GM21390 (cell line): Measurements from ENCODE around the gene MAPK9.
"Not testable (repeated sequence)": the region's sequence is repeated elsewhere in the genome, so short reads cannot be mapped to it uniquely, and the experiment has no call there.

ENCODE experiments used
- ATAC-seq: cut with Tn5 transposase; IDR thresholded peaks from one replicate; pipeline ENCODE4 v1.9.1; 2021; ENCODE audit not compliant: unreplicated experiment

MAPK9 gene

DNA sequence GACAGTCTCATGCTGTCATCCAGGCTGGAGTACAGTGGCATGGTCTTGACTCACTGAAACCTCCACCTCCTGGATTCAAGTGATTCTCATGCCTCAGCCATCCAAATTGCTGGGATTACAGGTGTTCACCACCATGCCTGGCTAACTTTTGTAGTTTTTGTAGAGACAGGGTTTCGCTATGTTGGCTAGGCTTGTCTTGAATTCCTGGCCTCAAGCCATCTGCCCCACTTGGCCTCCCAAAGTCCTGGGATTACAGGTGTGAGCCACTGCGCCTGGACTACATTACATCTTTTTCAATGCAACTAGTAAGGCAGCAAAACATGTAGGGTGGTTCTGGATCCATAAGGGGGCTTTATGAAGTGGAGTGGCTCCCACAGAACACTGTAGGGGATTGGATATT, 53.3 kb downstream of the MAPK9 start:
- ATAC-seq = no peak

DNA sequence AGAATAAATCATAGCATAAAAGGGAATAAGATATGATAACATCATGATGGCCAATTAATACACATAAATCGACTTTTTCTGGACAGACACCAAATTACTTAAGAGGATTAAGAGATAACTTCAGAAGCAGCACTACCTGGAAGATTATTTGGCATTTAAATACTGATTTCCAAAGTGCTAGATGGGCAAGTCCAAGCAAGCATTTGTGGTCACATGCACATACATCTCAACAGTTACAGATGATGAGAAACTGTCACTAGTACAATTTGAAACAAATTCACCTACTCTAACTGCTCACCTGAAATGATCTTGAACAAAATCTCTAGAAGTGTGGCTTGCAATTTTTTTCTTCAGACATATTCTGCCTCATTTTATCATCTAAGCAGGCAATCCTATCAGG, 56.0 kb downstream of the MAPK9 start:
- no peak for ATAC-seq

DNA sequence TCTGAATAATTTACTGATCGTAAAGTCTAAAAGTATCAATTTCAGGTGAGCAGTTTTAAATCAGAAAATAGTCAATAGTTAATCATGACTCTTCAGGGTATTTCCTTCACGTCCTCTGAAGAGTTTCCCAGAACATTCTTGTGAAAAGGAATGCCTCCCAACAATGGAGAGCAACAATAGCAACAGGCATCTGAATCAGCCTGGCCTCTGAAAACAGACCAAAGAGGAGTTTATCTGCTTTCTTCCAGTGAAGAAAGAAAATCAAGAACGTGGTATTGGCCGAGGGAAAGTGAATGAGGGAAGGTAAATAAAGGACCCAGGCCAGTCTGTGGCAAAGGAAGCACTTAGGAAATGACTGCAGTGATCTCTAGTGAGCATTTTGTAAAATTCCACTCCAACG, 56.8 kb downstream of the MAPK9 start:
- ATAC-seq = no peak

DNA sequence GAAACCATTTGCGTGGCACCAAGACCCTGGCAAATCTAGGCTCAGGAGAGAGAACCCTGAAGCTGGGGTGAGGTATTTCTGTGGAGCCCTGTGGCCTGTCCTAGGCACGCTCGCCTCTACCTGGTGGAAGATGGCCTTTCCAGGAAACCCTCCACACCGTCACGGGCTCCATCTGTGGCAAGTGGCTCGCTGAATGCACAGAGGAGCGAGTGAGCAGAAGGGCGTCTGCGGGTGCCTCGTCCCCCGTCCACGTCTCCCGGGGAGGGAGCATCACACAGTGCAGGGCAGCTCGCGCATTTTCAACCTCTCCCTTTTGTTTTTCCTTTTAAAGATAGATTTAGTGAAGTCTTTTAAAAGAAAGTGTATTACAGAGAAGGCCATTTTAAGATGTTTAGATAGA, 57.6 kb downstream of the MAPK9 start:
- ATAC-seq = no peak

DNA sequence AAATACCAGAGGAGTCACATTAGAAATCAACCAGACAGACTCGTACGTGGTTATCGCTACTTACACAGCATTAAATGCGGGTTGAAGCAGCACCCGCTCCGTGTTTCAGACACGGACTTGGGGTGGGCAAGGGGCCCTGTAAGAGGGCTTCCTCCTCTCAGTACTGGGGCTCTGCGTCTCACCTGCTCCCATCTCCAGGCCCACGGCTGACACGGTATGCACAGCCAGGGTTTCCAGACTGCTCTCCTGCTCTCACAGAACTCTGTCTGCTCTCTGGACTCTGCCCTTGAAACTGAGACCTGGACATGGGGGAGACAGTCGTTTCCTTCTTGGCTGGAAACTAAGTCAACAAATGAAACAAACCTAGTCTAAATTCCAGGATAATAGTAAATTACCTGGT, 58.2 kb downstream of the MAPK9 start:
- no peak for ATAC-seq

DNA sequence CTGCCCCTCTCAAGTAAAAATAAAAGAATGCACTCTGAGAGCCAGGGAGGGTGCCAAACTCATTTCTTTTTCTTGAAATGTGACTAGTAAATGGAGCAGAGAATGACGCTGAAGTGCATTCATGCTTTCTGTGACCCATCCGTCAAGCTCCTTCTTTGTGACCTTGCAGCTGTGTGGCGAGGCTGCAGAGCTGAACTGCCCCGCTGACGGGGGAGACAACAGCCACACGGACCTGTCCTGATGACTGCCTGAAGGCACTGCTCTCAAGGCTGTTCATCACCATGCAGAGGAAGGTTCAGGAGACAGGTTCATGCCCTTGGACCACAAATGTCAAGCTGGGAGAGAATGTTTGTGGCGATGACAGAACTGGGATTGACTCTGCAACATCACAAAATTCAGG, 61.9 kb downstream of the MAPK9 start:
- ATAC-seq = no peak

DNA sequence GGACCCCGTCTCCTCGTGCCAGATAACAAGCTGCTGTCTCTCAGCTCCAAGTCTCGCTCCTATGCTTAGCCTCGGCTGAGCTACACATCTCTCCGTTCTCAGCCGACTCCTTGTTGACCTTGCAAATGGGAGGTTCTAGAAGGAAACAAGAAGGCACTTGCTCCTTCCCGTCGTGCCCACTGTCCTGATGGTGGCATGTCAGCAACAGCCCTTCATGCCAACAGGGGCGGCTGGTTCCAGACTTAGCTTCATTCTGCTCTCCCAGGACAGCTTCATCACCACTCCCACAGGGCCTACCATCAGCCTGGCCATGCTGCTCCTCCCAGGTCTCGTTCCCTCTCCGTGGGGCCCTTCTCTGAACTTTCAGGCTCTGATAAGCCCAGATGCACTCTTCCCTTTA, 69.8 kb downstream of the MAPK9 start:
- no peak for ATAC-seq

DNA sequence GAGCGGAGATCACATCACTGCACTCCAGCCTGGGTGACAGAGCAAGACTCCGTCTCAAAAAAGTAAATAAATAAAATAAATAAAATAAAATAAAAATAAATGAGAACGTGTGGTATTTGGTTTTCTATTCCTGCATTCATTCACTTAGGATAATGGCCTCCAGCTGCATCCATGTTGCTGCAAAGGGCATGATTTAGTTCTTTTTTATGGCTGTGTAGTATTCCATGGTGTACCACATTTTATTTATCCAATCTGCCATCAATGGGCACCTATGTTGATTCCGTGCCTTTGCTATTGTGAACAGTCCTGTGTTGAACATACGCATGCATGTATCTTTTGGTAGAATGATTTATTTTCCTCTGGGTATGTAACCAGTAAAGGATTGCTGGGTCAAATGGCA, 74.1 kb downstream of the MAPK9 start:
- ATAC-seq = no peak

DNA sequence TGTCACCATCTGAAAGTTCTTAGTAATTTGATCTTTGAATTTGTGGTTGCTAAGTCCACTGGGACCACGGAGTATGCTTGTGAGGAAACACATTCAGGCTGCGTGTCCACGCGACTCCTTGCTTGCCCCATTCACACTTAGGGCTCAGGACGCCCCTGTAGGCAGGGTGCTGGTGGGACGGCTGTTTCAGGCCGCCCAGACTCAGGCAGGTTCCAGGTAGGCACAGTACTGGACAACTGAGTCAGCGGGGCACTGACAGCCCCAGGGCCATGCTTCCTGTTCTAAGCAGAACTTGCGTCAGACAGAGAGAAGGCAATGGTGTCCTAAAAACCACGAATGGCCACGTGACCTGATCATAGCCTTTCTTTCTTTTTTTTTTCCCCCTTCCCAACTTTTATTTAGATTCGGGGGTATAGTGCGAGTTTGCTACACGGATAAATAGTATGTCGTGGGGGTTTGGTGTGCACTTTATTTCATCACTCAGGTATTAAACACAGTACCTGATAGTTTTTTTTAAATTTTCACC, 75.2 kb downstream of the MAPK9 start:
- ATAC-seq = no peak

DNA sequence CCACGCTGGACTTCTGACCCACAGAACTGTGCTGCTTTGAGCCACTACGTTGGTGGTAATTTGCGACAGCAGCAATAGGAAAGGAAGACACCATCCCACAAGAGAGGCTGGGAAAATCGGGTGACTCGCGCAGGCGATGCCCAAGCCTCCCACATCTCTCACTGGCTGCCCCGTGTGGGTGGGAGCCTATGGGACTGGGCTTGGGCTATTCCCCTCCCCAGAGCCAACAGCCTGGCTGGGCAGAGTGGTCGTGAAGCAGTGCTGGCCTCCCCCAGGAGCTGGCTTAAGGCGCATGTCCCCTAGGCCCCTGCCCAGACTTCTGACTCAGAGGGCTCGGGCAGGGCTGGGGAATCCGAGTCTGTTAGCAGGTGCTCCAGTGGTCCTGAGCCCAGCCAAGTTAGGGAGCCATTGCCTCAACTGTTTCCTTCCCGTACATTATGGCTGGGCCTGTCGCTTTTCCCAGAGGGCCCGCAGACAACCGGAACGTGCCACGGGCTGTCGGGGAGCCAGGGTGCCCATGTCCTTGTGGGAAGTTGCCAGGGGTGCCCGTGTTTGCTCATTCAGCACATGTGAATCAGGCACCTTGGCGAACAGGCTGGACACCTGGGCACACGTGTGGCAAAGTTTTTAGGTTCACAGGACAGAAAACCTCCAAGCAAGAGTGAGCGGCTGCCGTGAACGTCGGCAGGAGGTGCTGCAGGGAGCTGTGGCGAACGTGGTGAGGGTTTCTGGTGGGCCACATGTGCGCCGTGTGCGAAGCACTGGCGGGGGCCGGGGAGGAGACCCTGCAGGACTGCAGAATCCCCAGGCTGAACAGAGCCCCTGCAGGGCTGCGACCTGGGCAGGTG, 75.9 kb downstream of the MAPK9 start:
- ATAC-seq = no peak

DNA sequence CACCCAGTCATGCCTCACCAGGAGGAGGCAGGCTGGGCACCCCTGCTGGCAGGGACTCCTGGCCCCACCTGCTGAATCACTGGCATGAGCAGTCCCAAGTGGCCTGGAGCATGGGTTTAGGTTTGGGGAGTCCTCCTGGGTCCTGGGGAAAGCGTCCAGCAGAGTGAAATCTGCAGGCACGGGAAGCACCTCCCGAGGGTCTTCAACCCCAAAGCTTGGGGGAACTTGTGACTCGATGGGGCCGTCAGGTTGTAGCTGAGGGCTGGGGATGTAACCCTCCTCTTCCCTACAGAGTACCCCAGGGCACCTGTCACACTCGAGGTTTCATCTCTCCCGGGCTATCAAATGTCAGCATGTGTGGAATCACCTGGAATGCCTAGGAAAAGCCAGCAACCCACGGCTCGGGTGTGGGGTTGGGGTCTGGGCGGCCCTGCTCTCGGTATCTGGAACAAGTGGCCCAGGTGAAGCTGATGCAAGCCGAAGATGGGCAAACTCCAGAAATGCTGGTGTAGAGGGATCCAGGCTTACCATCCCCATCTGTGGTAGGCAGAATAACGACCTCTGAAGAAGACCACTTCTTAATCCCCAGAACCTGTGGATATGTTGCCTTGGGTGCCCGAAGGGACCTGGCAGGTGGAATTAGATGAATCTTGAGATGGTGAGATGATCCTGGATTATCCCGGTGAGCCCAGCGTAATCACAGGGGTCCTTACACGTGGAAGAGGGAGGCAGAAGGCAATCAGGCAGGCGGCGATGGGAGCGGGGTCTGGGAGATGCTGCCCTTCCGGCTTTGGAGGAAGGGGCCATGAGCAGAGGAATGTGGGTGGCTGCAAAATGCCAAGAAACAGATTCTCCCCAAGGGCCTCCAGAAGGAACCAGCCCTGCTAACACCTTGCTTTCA, 76.8 kb downstream of the MAPK9 start:
- no peak for ATAC-seq

DNA sequence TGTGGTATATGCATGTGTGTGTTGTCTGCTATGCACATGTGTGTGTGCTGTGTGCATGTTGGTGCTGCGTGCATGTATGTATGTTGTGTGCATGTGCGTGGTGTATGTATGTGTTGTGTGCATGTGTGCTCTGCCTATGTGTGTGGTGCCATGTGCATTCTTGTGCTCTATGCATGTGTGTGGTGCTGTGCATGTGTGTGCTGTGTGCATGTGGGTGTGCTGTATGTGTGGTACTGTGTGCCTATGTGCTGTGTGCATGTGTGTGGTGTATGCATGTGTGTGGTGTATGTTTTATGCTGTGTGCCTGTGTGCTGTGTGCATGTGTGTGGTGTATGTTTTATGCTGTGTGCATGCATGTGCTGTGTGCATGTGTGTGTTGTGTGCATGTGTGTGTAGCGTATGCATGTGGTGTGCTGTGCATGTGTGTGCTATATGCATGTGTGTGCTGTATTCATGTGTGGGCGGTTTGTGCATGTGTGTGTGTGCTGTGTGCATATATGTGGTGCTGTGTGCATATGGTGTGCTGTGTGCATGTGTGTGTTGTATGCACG, 78.2 kb downstream of the MAPK9 start:
- no peak for ATAC-seq

DNA sequence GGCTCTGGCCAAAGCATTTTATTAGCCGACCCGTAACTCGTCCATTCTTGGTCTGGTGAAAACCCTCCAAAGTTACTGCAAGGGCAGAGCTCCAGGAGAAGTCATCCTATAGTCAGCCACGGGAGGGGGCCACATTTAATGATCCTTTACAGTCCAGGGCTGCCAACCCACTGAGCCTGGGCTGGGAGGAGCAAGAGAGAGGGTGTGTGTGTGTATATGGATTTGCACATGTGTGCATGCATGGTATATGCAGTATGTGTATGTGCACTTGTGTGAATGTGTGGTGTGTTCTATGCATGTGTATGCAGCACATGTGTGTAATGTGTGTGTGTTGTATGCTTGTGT, 78.7 kb downstream of the MAPK9 start:
- ATAC-seq = no peak

DNA sequence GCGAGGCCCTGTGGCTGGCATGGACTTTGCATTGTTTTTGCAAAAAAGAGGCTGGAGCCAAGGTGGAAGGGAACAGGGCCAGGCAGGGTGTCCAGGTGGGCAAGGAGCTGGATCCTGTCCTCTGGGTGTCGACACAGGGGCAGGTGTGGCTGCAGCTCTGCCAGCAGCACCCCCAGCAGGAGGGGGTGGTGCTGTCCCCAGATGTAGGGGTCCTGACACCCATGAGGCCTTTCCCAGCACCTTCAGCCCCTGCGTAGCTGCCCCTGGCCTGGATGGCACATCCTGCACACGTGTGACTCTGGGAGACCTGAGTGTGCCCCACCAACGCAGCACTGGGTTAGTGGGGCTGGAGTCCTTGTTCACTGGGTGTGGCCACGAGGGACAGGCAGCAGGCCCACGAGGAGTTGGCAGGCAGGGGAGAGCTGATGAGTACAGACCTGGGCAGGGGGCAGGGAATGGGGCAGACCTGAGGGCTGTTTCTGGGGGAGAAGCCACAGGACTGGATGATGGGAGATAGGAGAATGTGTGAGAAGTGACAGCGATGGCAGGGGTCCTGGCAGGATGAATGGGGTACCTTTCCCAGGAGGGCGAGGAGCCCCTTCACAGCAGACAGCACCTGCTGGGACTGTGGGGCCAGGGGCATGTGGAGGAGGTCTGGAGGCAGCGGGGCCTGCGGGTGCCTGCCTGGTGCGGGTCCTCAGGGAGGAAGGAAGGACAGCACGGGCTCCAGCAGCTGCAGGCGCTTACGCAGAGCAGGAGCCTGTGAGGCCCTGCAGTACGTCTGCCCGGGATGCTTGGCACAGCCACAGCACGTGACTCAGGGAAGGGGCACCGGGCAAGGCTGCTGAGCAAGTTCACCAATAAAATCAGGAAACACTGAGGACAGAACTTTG, 79.3 kb downstream of the MAPK9 start:
- no peak for ATAC-seq

DNA sequence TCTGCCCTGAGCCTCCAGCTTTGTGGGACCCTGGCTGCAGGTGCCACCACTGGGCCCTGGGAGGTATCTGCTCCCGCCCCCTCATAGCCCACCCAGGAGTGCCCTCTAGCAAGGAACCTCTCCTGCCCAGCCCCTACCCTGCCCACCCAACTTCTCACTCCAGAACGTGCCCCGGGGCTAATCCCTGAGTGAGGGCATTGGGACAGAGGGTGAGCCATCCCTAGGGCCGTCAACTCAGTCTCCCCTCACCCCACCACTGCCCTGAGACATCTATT, 80.2 kb downstream of the MAPK9 start:
- no peak for ATAC-seq

DNA sequence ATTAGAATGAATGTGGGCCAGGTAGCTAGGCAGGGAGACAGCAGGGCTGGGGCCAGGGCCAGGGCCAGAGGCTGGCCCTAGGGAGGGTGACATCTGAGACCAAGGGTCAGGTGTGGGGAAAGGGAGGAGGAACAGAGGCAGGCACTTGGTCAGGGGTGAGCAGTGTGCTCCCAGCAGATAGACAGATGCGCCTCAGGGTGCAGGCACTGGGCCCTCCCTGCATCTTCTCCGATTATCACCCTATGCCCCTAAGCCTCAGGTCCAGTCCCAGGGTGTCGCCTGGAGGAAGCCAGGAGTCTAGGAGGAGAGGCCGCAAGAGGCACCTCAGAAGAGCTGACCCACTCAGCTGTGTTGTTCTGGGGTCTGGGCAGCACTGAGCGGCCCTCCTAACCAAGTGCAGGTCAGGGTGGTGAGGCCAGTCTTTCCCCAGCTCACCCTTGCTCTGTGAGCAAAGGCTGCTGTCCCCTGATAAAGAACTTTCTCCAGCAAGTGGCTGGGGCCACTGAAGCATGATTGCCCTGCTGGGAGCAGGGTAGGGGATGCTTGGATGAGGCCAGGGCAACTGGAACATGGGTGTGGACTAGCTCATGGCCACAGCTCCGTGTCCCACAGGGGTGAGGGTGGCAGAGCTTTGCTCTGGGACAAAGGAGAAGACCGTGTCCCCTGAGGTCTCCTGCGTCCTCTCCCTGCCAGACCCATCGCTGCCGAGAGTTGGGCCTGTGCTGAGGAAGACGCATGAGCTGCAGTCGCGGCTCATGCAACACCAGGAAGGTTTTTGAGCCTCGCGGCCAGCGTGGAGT, 80.7 kb downstream of the MAPK9 start:
- ATAC-seq = no peak

DNA sequence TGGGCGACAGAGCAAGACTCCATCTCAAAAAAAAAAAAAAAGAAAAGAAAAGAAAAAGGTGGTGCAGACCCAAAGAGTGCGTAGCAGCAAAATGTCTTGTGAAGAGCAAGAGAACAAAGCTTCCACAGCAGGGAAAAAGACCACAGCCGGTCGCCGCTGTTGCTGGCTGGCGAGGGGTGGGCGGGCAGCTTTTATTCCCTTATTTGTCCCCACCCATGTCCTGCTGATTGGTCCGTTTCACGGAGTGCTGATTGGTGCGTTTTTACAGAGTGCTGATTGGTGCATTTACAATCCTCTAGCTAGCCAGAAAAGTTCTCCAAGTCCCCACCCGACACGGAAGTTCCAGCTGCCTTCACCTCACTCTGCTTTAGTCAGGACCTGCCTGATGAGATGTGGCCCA, 81.8 kb downstream of the MAPK9 start:
- ATAC-seq = not testable (repeated sequence)

DNA sequence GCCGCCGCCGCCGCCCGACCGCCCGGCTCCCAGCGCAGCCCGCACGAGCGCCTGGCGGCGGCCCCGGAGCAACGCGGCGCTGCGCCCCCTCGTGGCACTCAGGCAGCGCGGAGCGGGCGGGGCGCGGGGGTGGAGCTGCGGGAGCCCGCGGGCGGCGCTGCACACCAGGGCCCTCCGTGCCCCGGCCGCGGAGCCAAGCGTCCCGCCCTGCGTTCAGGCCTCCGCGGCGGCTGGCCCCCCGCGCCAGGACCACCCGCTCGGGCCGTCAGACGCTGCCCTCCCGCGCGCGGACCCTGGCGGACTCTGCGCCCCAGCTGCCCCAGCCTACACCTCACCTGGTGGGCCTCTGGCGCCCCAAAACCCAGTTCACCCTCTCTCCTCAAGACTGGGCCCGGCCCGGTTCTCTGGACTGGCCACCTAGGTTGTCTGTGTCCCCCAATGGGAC, 82.7 kb downstream of the MAPK9 start, which contains the start of gene RASGEF1C:
RASGEF1C (minus strand) TSS at position 75 of the 445 bp plus-strand sequence. CDS start 71,159 bp downstream, outside the sequence.
- ATAC-seq = peak; percentile 84

DNA sequence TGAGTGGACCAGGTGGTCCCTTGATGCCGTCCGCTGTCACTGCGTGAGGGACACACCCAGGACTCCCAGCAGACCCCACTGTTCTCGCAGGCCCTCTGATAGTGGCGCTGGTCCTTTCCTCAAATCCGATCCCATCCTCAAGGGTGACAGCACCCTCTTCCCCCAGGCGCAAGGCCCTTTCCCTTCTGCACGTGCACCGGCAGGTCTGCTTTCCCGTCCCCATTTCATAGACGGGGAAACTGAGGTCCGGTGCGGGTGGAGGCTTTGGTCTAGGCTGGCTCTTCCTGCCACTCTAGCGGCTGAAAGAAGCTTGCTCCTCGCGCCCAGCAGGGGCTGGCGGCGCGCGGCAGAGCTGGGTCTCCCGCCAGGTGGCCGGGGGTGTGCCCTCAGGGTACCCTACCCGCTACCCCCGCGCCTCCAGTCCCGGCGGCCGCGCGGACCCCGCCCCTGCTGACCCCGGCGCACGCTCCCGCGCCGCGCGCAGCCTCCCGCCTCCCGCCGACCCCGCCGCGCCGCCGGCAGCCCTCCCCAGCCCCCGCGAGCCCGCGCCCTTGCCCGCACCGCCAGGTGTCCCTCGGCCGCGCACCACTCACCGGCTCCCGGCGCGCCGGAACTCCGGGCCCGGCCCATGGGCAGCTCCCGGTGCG, 83.3 kb downstream of the MAPK9 start:
- ATAC-seq = peak; percentile 25
